Mammary epithelial cell (primary cell): ENCODE data around the gene KCNQ1.

Source experiments
- EZH2 ChIP-seq: IDR thresholded peaks from 2 replicates; pipeline ENCODE4 v1.6.1; 2012; ENCODE audit warnings: low read length, inconsistent platforms, borderline replicate concordance
- TF ChIP-seq, protein P1 (sequence below), 2 donors: IDR thresholded peaks in 1 of 2; conservative IDR thresholded peaks in 1 of 2; 2 replicates each; pipeline ENCODE4 v1.5.1; 2011 to 2012; ENCODE audit warnings: inconsistent platforms in 2 of 2, low read length in 2 of 2, mild to moderate bottlenecking in 2 of 2, control low read depth in 1 of 2, low read depth in 1 of 2; ENCODE audit not compliant: insufficient read depth in 1 of 2; ENCODE audit errors: extremely low read depth in 1 of 2

DNA sequence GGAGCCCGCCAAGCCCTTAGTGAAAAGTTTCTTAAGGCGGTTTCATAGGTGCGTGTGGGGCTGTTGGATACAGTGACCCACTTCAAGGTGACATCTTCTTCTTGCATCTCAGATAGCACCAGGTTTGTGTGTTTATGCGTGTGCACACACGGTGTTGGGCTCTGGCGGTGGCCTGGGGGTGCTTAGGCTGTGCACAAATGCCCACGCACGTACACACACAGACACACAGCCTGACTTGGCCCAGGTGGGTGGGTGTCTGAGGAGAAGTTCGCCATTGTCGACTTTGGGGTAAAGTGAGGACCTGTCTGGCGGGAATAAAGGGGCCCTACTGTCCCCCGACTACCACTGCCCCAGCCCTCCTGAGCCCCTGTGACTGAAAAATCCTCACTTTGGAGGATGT is 103.8 kb downstream of the KCNQ1 start:
- TF ChIP-seq, protein P1, sequence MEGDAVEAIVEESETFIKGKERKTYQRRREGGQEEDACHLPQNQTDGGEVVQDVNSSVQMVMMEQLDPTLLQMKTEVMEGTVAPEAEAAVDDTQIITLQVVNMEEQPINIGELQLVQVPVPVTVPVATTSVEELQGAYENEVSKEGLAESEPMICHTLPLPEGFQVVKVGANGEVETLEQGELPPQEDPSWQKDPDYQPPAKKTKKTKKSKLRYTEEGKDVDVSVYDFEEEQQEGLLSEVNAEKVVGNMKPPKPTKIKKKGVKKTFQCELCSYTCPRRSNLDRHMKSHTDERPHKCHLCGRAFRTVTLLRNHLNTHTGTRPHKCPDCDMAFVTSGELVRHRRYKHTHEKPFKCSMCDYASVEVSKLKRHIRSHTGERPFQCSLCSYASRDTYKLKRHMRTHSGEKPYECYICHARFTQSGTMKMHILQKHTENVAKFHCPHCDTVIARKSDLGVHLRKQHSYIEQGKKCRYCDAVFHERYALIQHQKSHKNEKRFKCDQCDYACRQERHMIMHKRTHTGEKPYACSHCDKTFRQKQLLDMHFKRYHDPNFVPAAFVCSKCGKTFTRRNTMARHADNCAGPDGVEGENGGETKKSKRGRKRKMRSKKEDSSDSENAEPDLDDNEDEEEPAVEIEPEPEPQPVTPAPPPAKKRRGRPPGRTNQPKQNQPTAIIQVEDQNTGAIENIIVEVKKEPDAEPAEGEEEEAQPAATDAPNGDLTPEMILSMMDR (conservative IDR thresholded peaks at IDR 0.05 in 1 of 2, IDR thresholded peaks at IDR 0.05 in 1 of 2; ENCODE audit: extremely low read depth in 1 of 2, insufficient read depth in 1 of 2, low read depth in 1 of 2, low read length in 2 of 2) = no peak
- no peak for TF ChIP-seq EZH2
